Measurements from ENCODE around the gene DNER.

DNER gene

DNA sequence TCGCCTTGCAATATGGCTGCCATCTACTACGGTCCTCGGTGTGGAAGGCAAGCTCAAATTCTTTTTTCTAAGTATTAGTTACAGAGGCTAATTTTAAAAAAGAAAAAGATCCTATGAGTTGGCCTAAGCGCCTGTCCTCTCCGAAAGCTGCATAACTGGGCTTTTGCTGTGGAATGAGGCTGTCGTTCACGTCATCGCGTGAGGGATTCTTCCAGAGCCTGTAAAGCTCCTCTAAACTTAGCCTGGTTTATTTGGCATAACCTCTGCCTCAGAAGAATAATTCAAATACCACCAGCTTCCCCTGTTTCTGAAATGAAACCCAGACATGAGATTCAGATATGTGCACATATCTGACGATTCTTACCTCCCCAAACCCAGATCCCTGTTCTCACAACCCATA lies 187.4 kb downstream of the DNER start:
- Histone ChIP-seq H3K9me3 (no peaks in the 10 kb centered on the region), H3K4me3 (ENCODE audit: low read depth, low read length) (no peak overlapping the region), H3K4me1 (no peaks in the 10 kb centered on the region), H3K36me3 (no peaks in the 10 kb centered on the region), H3K27me3 (no peaks in the 10 kb centered on the region)
- no peak for DNase-seq
- TF ChIP-seq, protein P1, sequence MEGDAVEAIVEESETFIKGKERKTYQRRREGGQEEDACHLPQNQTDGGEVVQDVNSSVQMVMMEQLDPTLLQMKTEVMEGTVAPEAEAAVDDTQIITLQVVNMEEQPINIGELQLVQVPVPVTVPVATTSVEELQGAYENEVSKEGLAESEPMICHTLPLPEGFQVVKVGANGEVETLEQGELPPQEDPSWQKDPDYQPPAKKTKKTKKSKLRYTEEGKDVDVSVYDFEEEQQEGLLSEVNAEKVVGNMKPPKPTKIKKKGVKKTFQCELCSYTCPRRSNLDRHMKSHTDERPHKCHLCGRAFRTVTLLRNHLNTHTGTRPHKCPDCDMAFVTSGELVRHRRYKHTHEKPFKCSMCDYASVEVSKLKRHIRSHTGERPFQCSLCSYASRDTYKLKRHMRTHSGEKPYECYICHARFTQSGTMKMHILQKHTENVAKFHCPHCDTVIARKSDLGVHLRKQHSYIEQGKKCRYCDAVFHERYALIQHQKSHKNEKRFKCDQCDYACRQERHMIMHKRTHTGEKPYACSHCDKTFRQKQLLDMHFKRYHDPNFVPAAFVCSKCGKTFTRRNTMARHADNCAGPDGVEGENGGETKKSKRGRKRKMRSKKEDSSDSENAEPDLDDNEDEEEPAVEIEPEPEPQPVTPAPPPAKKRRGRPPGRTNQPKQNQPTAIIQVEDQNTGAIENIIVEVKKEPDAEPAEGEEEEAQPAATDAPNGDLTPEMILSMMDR (IDR thresholded peaks at IDR 0.05; ENCODE audit: low read depth, low read length), result no peak

DNA sequence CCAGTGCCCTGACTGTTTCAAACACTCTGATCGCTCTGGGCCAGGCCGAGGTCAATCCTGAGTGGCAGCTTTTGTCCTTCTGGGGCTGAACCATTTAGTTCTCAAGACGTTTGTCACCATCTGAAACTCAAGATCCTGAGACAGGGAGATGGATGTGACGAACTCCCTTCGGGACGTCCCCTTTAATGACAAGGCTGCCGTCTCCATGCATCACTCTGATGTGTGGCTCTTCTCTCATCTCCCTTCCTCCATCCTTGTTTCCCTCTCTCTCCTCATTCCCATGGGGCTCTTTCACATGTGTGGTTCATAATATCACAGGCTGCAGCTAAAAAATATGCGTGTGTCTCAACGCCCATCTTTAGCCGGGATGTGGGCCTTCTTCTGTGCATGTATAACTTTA lies 189.6 kb downstream of the DNER start:
- no peaks in the 10 kb centered on the region for H3K4me1 ChIP-seq
- DNase-seq, result no peak
- no peak overlapping the region for H3K4me3 ChIP-seq (ENCODE audit: low read depth, low read length)
- no peaks in the 10 kb centered on the region for H3K36me3 ChIP-seq
- TF ChIP-seq, protein P1 (IDR thresholded peaks at IDR 0.05; ENCODE audit: low read depth, low read length), result no peak
- H3K9me3 ChIP-seq, result no peaks in the 10 kb centered on the region
- H3K27me3 ChIP-seq, result no peaks in the 10 kb centered on the region

DNA sequence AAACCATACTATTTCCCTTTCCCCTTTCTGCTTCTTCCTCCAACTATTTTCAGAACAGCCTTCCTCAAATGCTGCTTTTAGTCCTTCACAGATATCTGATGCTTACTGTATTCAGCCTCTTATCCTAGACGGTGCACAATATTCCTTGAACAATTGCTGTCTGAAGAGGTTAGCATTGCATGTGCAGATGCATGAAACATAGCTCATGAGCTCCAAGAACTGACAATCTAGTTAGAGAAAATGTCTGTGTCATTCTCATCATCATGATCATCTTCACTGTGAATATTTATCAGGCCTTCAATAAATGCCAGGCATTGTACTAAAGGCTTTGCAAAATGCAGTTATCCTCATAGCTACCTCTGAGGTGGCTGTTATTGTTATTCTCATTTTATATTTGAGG lies 190.7 kb downstream of the DNER start:
- DNase-seq, result no peak
- TF ChIP-seq, protein P1 (IDR thresholded peaks at IDR 0.05; ENCODE audit: low read depth, low read length), result no peak
- H3K9me3 ChIP-seq, result no peaks in the 10 kb centered on the region
- H3K4me1 ChIP-seq, result no peaks in the 10 kb centered on the region
- H3K4me3 ChIP-seq (ENCODE audit: low read depth, low read length), result no peak overlapping the region
- H3K27me3 ChIP-seq, result no peaks in the 10 kb centered on the region
- H3K36me3 ChIP-seq, result no peaks in the 10 kb centered on the region

DNA sequence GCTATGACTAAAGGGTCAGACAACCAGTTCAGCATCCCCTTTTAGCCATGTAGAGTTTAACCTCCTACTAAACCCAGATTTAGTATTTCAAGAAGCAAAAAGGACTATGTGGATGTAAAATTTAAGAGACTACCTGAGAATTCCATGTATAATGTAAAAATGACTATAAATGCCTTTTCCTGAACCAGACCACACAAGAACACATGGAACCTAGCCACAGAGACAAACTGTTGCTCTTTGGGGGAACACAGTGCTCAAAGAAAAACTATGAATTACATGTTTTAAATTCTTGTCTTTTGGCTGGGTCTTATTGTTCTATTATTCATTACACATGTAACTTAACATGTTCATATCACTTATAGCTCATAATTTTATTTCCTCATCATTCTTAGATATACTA lies 192.8 kb downstream of the DNER start:
- H3K4me3 ChIP-seq (ENCODE audit: low read depth, low read length), result no peak overlapping the region
- DNase-seq, result no peak
- no peaks in the 10 kb centered on the region for H3K27me3 ChIP-seq
- H3K9me3 ChIP-seq, result no peaks in the 10 kb centered on the region
- H3K4me1 ChIP-seq, result no peaks in the 10 kb centered on the region
- H3K36me3 ChIP-seq, result no peaks in the 10 kb centered on the region
- TF ChIP-seq, protein P1 (IDR thresholded peaks at IDR 0.05; ENCODE audit: low read depth, low read length), result no peak

DNA sequence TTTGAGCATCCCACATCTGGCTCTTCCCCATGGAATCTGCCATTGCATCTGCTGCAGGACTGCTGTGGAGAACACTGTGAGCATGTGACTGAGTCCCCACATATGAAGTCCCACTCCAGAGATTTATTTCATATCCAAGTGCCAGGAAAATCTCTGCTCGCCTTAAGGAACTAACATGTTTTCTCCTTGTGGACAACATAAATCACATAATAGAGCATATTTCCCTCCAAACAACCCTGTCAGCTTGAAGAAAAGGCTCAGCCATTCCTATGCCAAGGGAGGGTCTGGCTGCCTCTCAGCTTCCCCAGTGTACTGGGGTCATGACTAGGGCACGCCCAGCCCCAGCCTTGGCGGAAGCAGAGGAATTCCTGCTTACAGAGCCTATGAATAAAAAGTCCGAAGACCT lies 193.7 kb downstream of the DNER start:
- Histone ChIP-seq H3K4me3 (ENCODE audit: low read depth, low read length) (no peak overlapping the region), H3K36me3 (no peaks in the 10 kb centered on the region), H3K9me3 (no peaks in the 10 kb centered on the region), H3K27me3 (no peaks in the 10 kb centered on the region), H3K4me1 (no peaks in the 10 kb centered on the region)
- DNase-seq, result no peak
- TF ChIP-seq, protein P1 (IDR thresholded peaks at IDR 0.05; ENCODE audit: low read depth, low read length), result no peak

DNA sequence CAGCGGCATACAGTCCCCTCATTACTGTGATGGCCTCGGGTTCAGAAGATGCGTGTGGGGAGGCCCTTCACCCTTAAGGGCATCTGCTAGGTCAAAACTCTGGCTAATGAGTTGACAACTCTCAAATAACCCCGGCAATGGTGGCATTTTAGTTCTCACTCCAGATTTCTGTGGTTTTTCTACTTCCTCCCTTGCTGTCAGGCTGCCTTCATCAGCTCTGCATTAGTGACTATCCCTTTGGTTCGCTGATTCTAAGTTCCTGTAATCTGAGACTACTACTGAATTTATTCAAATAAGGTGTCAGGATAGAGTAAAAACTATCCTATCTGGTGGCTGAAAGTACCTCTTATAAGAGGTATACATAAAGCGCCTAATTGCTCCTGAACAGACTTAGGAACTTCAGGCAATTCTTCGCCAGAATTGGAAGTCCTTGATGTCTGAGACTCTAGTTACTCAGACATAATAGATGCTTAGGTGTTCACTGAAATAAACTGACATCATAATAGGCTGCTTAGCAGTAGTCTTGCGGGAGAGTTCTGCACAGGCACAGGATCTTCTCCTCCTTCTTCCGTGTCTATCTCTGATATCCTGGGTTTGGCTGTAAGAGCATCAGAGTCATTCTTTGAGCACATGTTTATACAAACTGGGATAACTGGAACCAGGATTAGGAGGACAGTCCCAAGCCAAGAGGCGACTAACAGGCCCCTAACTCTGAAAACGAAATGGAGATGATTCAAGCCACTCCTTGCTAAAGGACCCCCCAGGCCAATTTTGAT lies 194.5 kb downstream of the DNER start:
- Histone ChIP-seq H3K4me1 (no peaks in the 10 kb centered on the region), H3K36me3 (no peaks in the 10 kb centered on the region), H3K27me3 (no peaks in the 10 kb centered on the region), H3K9me3 (no peaks in the 10 kb centered on the region), H3K4me3 (ENCODE audit: low read depth, low read length) (no peak overlapping the region)
- TF ChIP-seq, protein P1 (IDR thresholded peaks at IDR 0.05; ENCODE audit: low read depth, low read length), result no peak
- DNase-seq, result no peak
